GM18511 (cell line): ENCODE data around the gene FBLN2.

Source experiments
- ATAC-seq: cut with Tn5 transposase; IDR thresholded peaks from one replicate; pipeline ENCODE4 v1.9.1; 2021; ENCODE audit warnings: mild to moderate bottlenecking, moderate library complexity; ENCODE audit not compliant: unreplicated experiment

The FBLN2 gene

DNA sequence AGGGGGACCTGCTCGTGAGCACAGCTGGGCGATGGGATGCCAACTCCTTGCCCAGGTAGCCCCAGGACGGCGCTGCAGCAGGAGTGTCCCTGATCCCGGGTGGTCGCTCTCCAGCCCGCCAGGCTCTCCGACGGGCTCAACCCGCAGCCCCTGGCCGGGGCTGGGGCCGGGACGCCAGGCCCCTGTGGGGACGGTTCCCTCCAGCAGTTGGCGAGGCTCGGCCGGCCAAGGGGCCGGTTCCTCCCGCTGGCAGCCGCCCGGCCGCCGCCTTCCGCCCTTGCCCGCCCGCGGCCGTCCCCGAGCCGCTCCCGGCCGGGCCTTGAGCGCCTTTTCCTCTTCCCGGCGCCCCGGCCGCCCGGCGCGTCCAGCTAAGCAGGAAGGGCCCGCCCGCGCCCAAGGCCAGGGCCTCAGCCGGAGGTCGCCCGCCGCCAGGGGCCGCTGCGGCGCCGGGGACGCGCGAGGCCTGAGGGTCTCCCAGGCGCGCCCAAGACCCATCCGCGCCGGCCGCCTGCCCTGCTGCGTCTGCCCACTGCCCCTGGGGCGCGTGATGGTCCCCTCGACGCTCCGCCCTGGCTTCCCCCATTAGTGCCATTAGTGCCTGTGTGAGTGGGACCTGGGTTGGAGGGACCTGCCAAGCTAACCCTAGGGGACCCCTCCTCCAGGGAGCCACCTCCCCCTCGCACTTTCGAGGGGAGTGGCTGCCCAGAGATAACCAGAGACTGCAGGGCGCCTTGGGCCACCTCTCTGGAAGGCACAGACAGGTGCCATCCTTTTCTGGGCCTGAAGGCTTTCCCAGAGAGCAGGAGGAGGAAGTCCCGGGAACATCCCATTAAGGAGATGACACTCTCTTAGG lies 106.4 kb downstream of the FBLN2 start:
- ATAC-seq, result no peak

DNA sequence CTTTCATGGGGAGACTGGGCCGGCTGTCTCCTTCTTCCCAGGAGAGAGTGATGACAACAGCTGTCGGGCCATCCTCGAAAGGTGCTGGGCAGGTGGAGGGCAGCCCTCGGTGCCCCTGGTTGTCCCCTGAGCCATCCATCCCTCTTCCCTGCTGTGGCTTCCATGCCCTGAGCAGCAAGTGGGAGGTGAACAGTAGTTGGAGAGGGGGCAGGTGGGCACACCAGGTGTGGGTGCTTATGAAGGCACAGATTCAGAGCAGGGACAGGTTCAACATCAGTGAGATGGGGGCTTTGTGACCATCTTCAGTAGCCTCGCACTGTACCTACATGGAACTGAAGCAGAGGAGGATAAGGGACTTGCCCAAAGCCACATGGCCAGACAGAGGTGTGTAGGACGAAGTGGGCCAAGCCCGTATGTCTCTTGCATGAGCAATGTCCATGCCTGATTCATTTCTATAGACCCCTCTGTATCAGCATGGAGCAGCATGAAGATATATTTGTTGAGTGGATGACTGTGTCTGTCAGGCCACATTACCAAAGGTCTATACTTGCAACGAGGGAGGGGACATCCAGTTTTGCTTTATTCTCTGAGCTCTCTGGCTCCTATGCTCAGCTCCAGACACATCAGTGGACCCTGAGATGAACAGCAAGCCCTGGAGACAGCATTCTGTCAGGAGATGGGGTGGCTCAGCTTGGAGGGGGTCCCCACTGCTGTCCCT lies 107.8 kb downstream of the FBLN2 start:
- ATAC-seq, result no peak

DNA sequence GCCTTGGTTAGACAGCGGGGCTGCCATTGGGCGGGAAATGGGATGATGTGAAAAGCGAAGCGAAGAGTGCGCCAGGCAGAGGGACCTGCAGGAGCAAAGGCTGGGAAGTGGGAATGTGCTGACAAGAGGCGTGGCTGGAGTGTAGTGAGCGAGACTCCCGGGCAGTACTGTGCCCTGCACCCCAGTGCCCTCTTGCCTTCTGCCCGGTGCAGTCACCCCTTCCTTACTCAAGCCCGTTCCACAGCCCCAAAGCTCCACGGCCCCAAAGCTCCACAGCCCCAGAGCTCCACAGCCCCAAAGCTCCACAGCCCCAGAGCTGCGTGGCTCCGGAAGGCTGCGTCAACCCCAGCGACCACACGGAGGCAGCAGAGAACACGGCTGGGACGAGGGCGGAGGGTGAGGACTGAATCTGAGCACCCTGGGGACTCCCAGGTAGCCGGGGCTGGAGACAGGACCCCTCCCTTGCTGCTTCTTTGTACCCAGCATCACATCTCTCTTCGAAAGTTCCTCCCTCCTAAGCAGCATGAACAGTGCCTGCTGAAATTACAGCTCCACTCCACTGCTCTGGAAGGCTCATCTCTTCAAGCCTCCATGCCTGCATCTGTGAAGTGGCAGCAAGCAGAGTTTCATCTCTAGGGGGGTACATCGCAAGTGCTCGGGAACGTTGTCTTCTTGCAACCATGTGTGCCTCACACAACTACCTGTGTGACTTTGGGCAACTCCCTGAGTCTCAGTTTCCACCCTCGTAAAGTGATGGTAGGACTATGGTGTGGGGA lies 108.9 kb downstream of the FBLN2 start:
- ATAC-seq, result peak; percentile 89

DNA sequence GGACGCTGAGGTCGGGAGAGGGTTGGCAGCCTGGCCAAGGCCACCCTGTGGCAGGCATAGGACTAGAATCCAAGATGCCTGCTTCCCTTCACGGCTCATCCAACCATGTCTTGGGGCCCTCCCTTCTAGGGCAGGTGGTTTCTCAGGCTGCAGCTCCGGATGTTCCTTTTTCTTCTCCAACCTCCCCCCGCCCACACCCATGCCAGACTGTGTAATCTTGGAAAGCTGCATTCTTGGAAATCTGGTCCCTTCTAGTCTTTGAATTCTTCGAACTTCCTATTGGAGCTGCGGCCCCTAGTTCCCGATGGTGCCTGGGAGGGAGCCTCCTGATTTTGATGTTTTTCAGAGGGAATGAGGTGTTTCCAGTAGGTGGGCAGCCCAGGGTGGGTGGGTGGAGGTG lies 109.8 kb downstream of the FBLN2 start:
- no peak for ATAC-seq

DNA sequence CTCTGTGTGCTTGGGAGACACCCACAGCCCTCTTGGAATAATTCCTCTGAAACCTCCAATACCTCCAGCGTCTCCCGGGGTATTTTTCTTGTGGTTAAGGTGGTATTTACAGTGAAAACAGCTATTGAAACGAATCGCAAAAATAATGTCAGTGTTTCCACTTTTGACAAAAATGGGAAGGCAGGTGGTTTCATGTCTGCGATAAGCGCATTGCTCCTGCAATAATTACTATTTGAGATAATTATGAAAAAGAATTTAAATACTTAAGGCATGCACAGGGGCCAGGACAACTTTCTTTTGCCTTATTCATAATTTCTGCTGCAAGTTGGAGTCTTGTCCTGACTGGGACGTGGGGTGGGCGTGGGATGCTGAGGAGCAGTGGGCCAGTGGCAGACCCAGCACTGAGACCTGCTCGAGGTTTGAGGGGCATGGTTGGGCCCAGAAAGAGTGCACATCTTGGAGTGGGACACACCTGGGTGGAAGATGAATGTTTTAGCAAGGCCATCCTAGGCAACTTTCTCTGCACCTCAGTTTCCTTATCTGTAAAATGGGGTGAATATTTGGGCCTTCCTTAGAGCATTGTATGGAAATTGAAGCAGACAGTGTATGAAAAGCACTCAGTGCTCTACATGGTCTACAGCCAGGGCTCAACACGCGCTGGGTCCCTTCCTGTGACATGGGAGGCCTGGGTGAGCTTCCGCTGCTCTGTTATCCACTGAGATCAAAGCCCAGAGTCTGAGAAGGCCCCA lies 110.5 kb downstream of the FBLN2 start:
- no peak for ATAC-seq

DNA sequence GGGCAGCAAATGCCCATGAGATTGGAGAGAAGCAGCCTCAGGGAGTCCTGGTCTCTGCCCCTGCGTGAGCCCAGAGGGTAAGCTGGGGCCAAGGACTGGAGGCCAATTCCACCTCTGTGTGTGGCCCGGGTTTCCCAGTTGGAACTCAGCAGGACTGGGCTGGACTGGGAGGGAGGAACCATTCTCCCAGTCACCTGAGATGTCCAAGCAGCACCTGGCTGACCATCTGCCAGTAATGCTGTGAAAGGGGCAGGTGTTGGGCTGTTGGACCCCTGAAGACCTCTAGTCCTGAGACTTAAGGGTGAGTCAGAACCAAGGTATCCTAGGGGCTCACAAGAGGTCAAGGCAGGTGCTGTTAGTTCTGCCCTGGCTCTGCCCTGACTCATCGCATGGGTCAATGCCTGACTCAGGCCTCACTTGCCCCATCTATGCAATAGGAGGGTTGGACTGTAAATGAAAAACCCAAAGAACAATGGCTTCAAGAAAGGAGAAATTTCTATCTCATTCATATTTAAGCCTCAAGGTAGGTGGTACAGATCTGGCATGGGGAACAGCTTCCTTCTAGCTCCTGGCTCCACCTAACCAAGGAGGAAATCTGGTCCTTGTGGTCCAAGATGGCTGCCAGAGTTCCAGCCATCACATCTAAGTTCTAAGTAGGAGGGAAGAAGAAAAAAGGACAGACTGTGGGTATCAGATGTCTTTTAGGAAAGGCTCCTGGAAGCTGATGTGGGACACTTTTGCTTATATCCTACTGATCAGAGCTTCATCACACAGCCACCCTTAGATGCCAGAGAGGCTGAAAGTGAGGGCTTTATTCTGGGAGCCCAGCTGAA lies 111.3 kb downstream of the FBLN2 start:
- no peak for ATAC-seq

DNA sequence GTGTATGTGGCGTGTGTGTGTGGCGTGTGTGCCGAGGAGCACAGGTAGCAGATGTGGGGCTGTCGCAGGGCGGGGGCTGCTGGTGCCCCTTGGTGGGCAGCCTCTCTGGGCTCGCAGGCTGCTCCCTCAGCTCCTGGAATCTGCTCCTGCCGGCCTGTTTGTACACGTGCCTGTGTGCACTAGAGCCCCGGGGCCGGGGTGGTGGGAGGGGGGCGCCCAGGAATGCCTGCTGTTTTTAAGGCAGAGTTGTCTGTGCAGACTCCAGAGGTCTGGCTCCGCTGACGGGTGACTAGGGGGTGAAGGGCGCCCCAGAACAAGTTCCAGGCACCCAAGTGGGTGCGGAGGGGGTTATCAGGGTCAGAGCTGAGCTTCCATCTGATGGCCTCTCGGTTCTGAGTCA lies 112.2 kb downstream of the FBLN2 start:
- no peak for ATAC-seq

DNA sequence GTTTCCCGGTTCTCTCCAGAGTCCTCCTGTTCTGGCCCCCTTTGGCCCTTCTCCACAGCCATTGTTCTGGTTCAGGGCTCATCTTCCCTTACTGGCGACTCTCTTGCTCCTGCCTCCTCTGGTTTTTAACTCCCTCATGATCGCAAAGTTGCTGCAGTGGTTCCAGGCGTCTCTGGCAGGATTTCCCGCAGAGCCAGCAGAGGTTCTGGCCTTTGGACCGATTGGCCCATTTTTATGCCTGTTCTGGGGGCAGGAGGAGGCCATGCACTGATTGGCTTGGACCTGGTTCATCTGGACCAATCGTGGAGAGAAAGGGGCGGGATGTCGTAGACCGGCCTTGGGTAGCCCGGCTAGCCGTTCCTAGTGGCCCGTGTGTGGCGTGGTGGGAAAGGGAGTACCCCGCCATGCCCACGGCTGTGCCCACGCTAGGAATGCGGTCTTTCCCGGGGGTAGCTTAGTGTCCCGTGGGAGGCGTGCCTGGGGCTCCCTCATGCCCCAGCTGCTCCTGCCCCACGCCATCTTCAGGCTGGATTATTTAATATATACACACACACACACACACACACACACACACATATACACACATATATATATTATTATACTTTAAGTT lies 113.4 kb downstream of the FBLN2 start:
- ATAC-seq, result no peak

DNA sequence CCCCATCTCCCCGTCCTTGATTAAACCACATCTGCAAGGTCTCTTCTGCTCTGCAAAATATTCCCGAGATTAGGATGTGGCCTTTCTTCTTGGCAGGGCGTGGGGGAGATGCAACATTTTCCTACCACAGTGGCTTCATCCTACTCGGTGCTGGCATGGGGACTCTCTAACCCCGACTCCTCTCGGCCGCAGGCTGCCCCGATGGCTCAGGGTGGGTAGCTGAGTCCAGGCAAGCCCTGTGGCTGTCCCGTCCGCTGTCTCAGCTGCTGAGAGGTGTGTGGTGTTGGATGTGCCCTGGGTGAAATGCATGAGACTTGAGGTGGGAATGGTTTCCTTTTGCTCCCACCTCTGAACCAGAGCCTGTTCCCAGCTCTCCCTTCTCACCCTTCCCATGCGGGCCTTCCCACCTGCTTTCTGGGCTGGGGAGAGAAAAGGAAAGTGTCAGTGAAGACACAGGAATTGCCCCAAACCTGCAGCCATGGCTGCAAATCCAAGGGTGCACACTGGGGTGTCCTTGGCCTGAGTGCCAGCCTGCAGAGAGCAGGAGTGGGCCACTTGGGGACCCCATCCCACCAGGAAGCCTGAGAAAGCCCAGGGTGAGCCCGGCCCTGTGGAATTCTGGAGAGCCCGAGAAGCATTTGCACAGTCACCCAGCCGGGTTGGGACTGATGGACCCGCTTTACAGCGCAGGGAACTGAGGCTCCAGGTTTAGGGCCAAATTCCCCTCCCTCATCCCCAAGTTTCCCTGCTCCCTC lies 115.0 kb downstream of the FBLN2 start:
- ATAC-seq, result no peak

DNA sequence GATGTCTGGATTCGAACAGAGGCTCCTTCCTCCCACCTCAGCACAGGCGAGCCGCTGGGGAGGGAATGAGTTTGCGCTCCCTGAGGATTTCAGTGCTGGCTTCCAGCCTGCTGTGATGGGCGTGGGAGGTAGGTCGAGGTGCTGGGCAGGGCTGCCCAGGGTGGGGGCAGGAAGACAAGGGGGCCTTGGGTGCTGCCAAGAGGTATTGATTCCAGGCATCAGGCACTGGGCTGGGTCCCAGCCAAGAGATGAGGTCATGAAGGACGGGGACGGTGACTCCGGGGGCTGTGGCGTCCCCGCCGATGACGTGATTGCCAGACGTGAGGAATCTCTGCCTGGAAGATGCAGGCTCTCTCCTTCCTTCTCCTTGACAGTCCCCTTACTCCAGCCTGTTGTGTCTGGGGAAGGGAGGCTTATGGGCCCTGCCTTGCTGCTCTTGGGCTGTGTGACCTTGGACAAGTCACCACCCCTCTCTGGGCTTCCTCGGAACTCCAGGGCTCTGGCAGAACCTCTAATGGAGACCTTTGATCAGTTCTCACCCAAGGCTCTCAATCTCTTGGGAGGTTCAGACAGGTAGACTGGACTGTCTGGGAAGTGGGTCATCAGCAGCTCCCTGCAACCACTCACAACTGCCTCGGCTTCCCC lies 116.8 kb downstream of the FBLN2 start:
- no peak for ATAC-seq

DNA sequence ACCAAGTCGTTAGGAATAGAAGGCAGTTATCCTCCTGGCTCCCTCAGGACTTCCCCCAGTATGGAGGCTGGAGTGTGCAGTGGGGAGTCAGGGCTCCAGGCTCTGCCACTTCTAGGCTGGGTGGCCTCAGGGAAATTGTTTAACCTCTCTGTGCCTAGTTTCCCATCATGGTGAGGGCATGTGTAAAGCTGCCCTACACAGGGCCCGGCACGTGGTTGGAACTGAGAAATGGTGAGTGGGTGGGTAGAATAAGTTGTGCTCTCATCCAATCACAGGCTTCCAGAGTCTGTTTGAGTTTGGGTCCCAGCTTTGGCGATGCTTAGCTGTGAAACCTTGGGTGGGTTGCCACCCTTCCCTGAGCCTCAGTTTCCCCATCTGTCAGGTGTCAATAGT lies 117.3 kb downstream of the FBLN2 start:
- ATAC-seq, result no peak

DNA sequence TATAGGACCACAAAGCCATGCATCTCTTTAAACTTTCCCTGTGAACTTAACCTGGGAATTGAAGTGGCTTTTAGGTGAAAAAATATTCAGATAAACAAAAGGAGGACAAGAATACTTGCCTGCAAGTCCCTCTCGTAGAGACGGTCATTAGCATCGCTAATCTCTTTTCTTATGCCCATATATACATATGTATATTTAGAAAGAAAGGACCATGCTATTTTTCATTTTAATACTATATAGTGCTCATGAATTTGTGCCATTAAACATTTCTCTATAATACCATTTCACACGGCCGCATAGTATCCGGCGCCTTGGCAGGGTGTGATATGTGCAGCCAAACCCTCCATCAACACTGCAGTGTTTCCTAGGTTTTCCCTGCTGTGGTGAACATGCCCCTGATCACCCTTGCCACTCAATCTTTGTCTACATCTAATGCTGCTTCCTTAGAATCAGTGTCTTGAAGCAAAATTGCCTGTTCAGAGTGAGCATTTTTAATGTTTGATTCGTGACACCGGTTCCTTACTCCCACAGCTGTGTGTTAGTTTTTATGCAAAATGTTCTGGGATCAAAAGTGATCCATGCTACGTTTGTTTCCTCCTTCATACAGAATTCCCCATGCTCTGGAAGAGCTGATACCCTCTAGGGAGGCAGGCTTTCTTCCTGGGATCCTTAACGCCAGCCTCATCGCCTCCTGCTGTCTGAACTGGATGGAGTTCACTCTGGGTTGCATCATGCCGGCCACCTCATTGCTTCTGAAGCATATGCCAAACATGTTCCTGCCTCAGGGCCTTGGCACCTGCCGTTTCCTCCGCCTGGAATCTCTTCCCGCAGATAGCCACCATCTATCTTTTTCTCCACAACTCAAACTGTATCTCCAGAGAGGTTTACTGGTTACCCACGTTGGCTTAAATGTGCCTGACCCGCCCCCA lies 118.1 kb downstream of the FBLN2 start:
- ATAC-seq, result no peak

DNA sequence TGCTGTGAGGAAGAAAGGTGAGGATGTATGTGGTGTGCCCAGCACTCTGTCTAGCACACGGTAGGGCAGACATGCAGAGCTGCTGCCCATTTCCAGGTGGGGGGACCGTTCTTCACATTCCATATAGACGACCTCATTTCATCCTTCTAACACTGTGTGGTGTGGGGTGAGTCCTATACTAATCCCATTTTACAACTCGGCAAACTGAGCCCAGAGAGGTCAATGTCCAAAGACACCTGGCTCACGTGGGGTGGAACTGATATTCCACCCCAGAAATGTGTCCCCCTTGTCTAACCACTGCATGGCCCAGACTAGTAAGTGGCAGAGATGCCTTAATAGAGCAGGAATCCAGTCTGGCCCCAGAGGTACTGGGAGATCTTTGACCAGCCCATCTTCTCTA lies 119.2 kb downstream of the FBLN2 start:
- ATAC-seq, result no peak

DNA sequence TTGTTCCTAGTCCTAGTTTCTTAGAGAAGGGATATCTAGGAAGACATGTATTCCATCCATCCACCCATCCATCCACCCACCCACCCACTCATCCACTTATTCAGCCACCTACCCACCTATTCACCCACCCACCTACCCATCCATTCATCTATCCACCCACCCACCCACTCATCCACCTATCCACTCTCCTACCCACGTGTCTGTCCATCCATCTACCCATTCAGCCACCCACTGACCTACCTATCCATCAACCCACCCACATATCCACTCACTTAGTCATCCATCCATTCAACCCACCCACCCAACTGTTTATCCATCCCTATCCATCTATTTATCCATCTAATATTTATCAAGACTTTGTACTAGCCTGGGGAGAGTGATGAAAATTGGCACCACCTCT lies 120.5 kb downstream of the FBLN2 start:
- no peak for ATAC-seq

DNA sequence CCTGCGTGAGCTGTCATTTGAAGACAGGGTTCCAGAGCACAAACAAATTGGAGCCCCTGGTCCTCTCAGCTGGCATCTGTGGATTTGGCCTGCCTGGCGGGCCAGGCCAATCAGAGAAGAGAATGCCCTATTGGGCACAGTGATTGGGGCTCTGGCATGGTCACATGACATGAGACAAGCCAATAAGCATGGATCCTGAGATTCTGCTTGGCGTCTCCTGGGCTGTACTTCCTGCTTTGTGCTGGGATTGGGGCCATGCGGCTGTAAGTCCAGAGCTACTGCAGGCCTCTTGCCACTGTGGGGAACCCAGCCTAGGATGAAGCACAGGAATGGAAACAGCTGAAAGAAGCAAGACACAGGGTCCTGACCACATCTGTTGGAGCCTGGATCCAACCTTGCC lies 121.4 kb downstream of the FBLN2 start:
- no peak for ATAC-seq

DNA sequence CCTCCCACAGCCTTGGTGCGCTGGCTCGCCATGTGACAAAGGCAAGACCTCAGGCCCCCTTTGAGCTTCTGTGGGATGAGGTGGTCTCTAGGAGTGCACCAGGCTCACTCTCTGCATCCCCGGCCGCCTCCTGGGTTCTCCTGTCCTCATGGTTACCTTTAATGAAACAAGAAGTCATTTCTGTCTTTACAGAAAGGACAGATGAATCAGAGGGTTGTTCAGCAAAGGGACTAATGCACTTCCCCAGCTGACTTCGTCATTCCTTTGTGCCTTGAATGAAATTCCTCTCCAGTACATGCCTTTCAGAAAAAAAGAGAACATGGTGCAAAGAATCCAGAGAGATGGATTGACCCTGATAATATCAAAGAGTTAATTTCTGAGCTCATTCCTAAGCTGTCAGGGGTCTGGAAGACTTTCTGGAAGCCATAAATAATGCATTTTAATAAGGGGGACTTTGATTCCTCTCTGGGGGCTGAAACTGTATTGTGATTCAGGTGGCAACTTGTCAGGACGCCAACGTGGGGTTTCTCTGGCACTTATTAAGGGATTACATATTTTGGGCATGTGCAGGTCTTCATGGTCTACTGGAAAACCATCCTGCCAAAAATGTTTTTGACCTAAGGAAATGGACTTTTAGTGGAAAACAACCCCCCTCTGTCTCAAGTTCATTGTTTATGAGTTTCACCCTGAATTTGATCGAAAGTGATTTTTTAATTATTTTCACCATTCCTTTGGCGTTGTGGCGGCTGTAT lies 122.7 kb downstream of the FBLN2 start:
- ATAC-seq, result no peak

DNA sequence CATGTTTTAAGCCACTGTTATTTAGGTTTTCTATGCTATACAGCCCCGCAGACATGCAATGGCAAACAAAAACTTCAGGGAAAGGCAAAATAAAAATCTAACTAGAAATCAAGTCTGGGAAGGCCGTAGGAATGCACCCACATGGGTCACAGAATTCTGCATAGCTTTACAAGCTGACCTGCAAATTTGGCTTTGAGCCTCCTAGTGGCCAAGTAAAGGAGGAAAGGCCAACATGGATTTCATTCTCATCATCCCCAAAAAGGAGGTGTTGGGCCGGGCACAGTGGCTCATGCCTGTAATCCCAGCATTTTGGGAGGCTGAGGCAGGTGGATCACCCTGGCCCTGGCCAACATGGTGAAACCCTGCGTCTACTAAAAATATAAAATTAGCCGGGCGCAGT lies 124.3 kb downstream of the FBLN2 start:
- no peak for ATAC-seq
